CD14-positive monocyte (primary cell): ENCODE measurements around the gene ARMH1. TPM values are rescaled to one million over a fixed set of nuclear protein-coding genes. Genes with fewer than 3 reads are reported as not detected.
A peak's percentile ranks its signal among the peaks of the same experiment; 100 is the strongest.

ENCODE experiments used
- DNase-seq, 3 donors: peaks; one replicate each; pipeline ENCODE4 v3.0.0-alpha.2; 2011 to 2022
- H2AFZ ChIP-seq: 2 replicates; pipeline ENCODE4 v1.6.0; 2012; ENCODE audit warnings: mild to moderate bottlenecking, low read depth, low read length, inconsistent platforms; ENCODE audit not compliant: insufficient read depth, poor library complexity, severe bottlenecking
- H3K27ac ChIP-seq, 2 donors: 1 replicate in 1 of 2; 2 replicates in 1 of 2; pipeline ENCODE4 v1.5.1; 2012 to 2013; ENCODE audit warnings: low read length in 2 of 2, control low read depth in 1 of 2, inconsistent platforms in 1 of 2, low read depth in 1 of 2, mild to moderate bottlenecking in 1 of 2
- H3K27me3 ChIP-seq, 2 donors: one replicate each; pipeline versions ENCODE4 v1.6.0 to v1.6.1; 2011 to 2013; ENCODE audit warnings: low read length in 2 of 2; ENCODE audit not compliant: control insufficient read depth in 2 of 2, insufficient read depth in 2 of 2
- H3K36me3 ChIP-seq, 2 donors: replicated peaks in 1 of 2; 1 replicate in 1 of 2; 2 replicates in 1 of 2; pipeline versions ENCODE4 v1.5.1 to v1.6.1; 2012 to 2013; ENCODE audit warnings: low read length in 2 of 2, control low read depth in 1 of 2, inconsistent platforms in 1 of 2, mild to moderate bottlenecking in 1 of 2; ENCODE audit not compliant: insufficient read depth in 2 of 2, control insufficient read depth in 1 of 2
- H3K4me1 ChIP-seq, 2 donors: 1 replicate in 1 of 2; 2 replicates in 1 of 2; pipeline versions ENCODE4 v1.5.1 to v1.6.1; 2012 to 2013; ENCODE audit warnings: low read length in 2 of 2, control low read depth in 1 of 2, inconsistent platforms in 1 of 2, mild to moderate bottlenecking in 1 of 2, moderate library complexity in 1 of 2; ENCODE audit not compliant: insufficient read depth in 2 of 2, control insufficient read depth in 1 of 2
- H3K4me2 ChIP-seq: replicated peaks from 2 replicates; pipeline ENCODE3; 2012; ENCODE audit warnings: low read length, moderate library complexity, mild to moderate bottlenecking; ENCODE audit not compliant: poor library complexity, severe bottlenecking; ENCODE audit errors: extremely low read depth
- H3K4me3 ChIP-seq, 3 experiments: fragments of 200-600 bp in 1 of 3; sonication (generic) in 1 of 3; replicated peaks in 1 of 3; 1 replicate in 2 of 3; 2 replicates in 1 of 3; pipeline ENCODE4 v1.5.1; 2011 to 2013; ENCODE audit warnings: low read length in 3 of 3, mild to moderate bottlenecking in 3 of 3, control low read depth in 2 of 3, low read depth in 2 of 3, inconsistent platforms in 1 of 3, moderate library complexity in 1 of 3
- H3K79me2 ChIP-seq: 2 replicates; pipeline ENCODE4 v1.6.0; 2012; ENCODE audit warnings: mild to moderate bottlenecking, control low read depth, inconsistent platforms, low read length, moderate library complexity; ENCODE audit not compliant: insufficient read depth
- H3K9ac ChIP-seq: 2 replicates; pipeline ENCODE4 v1.6.0; 2017; ENCODE audit warnings: low read length, mild to moderate bottlenecking; ENCODE audit not compliant: insufficient read depth, poor library complexity, severe bottlenecking
- H3K9me3 ChIP-seq, 2 donors: replicated peaks in 1 of 2; 1 replicate in 1 of 2; 2 replicates in 1 of 2; pipeline versions ENCODE4 v1.5.1 to v1.6.1; 2012 to 2013; ENCODE audit warnings: low read length in 2 of 2, control low read depth in 1 of 2; ENCODE audit not compliant: control insufficient read depth in 1 of 2, insufficient read depth in 1 of 2
- H4K20me1 ChIP-seq: 2 replicates; pipeline ENCODE4 v1.6.0; 2012; ENCODE audit warnings: mild to moderate bottlenecking, low read length, control low read depth, moderate library complexity; ENCODE audit not compliant: insufficient read depth
- H3K27ac Mint-ChIP-seq, 7 donors: one replicate each; pipeline ENCODE4 v1.8.0; 2020; ENCODE audit warnings: mild to moderate bottlenecking in 7 of 7, mixed read lengths in 7 of 7, moderate library complexity in 6 of 7, inconsistent platforms in 2 of 7
- H3K27me3 Mint-ChIP-seq, 3 donors: one replicate each; pipeline ENCODE4 v1.8.0; 2021 to 2022; ENCODE audit warnings: low read depth in 3 of 3, mild to moderate bottlenecking in 3 of 3, mixed read lengths in 3 of 3, moderate library complexity in 3 of 3, inconsistent platforms in 1 of 3
- H3K36me3 Mint-ChIP-seq, 2 donors: one replicate each; pipeline ENCODE4 v1.8.0; 2020; ENCODE audit warnings: mixed read lengths in 2 of 2, inconsistent platforms in 1 of 2, mild to moderate bottlenecking in 1 of 2
- H3K4me1 Mint-ChIP-seq: one replicate; pipeline ENCODE4 v1.8.0; 2020; ENCODE audit warnings: mild to moderate bottlenecking, mixed read lengths
- H3K4me3 Mint-ChIP-seq, 2 donors: one replicate each; pipeline ENCODE4 v1.8.0; 2020; ENCODE audit warnings: mild to moderate bottlenecking in 2 of 2, mixed read lengths in 2 of 2, moderate library complexity in 1 of 2
- H3K9me3 Mint-ChIP-seq, 7 donors: one replicate each; pipeline ENCODE4 v1.8.0; 2020 to 2022; ENCODE audit warnings: mixed read lengths in 7 of 7, mild to moderate bottlenecking in 6 of 7, moderate library complexity in 6 of 7, inconsistent platforms in 2 of 7
- CTCF ChIP-seq: fragments of 200-600 bp; IDR thresholded peaks from one replicate; pipeline ENCODE4 v1.8.0; 2022; ENCODE audit warnings: antibody characterized with exemption, mild to moderate bottlenecking
- WGBS: methylation state at CpG from one replicate; pipeline ENCODE4 v1.1.5; 2013; ENCODE audit warnings: missing lambda C conversion rate; ENCODE audit not compliant: insufficient coverage; 5-methylcytosine and 5-hydroxymethylcytosine counted together
- intact Hi-C, 2 donors: fragments of 100-400 bp; cut with micrococcal nuclease; formaldehyde crosslinking; loops; one replicate each; pipeline versions ENCODE4 v1.15.0 to v1.15.1; 2023
- polyA plus RNA-seq, 3 donors: library from polyadenylated mRNA; depleted of rRNA in 1 of 3; unstranded in 2 of 3; stranded (reverse) in 1 of 3; fragments of 300-500 nt in 2 of 3; fragments of >200 nt in 1 of 3; fragmentation: Illumina TruSeq in 2 of 3; gene quantifications; 1 replicate in 2 of 3; 2 replicates in 1 of 3; pipeline ENCODE4 v1.2.3, GENCODE V29; 2012 to 2021

The ARMH1 gene
- polyA plus RNA-seq, 3 donors: 14.7 to 209 (median 15.8) TPM

DNA sequence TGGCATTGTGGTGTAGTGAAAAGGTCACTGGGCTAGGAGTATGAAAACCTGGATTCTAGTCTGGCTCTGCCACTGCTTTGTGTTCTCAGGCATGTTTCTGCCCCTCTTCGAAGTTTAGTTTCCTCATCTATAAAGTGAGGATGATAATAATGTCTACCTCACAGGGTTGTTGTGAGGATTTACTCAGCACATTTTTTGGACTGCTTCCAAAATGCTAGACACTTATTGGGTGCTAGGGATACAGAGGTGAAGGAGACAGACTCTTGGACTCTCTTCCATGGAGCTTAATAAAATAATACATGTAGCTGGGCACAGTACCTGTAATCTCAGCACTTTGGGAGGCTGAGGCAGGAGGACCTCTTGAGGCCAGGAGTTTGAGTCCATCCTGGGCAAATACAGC is 68.7 kb downstream of the ARMH1 start:
- Mint-ChIP-seq H3K4me1 (peaks cover 21% of the 10 kb centered on the region), H3K36me3 (peaks cover 21 to 55% of the 10 kb centered on the region in 2 donors), H3K27ac (peak overlapping the region in 2 of 7 donors; percentile 15 to 55), H3K9me3 (peaks cover 0 to 2% (median 0%) of the 10 kb centered on the region in 7 donors), H3K27me3 (no peaks in the 10 kb centered on the region), H3K4me3 (no peak overlapping the region)
- H3K4me3 ChIP-seq: no peak overlapping the region
- H3K4me1 ChIP-seq: peaks cover 15 to 21% of the 10 kb centered on the region in 2 donors
- H3K27ac ChIP-seq: peak overlapping the region in 1 of 2 donors; percentile 59
- no peak for DNase-seq
- no peaks in the 10 kb centered on the region for H3K9me3 ChIP-seq
- H3K9ac ChIP-seq: no peak overlapping the region
- H3K79me2 ChIP-seq: peaks cover 74% of the 10 kb centered on the region
- no peak overlapping the region for H3K4me2 ChIP-seq
- H4K20me1 ChIP-seq: no peaks in the 10 kb centered on the region
- H3K36me3 ChIP-seq: peaks cover 18 to 47% of the 10 kb centered on the region in 2 donors
- no CpG with 5 or more reads among the region's 1 CpG for WGBS
- no peak for TF ChIP-seq CTCF
- H2AFZ ChIP-seq: no peak overlapping the region
- H3K27me3 ChIP-seq: no peaks in the 10 kb centered on the region
- intact Hi-C loops: loop anchor here in 1 of 2 donors (5.0 kb wide), 1 partner anchor 34 kb away; the partner anchor contains the start of gene RPS8

DNA sequence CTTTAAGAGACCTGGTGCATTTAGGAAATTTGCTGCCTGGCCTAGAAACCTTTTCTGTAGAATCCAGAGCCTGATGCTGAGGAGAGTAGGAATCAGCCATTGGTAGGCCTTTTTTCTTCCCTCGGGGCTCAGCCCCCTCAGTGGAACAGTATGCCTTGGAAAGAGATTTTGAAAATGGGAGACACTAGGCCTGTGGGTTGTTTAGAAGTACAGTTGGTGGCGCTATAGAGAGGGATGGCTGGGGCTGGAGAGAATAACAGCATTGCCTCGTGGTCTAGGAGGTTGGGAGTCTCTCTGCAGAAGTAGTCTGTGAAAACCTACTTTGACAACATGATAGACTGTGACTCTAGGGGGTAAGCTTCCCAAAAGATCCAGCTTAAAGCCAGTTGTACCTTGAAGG is 73.4 kb downstream of the ARMH1 start:
- Histone ChIP-seq H3K27me3 (no peaks in the 10 kb centered on the region), H3K79me2 (peaks cover 49% of the 10 kb centered on the region), H2AFZ (no peak overlapping the region), H3K4me2 (no peak overlapping the region), H3K9me3 (no peaks in the 10 kb centered on the region), H3K4me1 (no peaks in the 10 kb centered on the region), H3K9ac (no peak overlapping the region), H4K20me1 (no peaks in the 10 kb centered on the region), H3K4me3 (no peak overlapping the region), H3K27ac (no peak overlapping the region), H3K36me3 (peaks cover 34 to 71% of the 10 kb centered on the region in 2 donors)
- DNase-seq: no peak
- Mint-ChIP-seq H3K27ac (peak overlapping the region in 1 of 7 donors; percentile 58), H3K4me3 (no peak overlapping the region), H3K4me1 (peaks cover 1% of the 10 kb centered on the region), H3K36me3 (peaks cover 32 to 79% of the 10 kb centered on the region in 2 donors), H3K9me3 (no peaks in the 10 kb centered on the region), H3K27me3 (no peaks in the 10 kb centered on the region)
- intact Hi-C loops: no loop called here
- no CpG with 5 or more reads among the region's 3 CpGs for WGBS
- no peak for TF ChIP-seq CTCF
